ENCODE results near the gene TNFRSF13B.

TNFRSF13B gene

DNA sequence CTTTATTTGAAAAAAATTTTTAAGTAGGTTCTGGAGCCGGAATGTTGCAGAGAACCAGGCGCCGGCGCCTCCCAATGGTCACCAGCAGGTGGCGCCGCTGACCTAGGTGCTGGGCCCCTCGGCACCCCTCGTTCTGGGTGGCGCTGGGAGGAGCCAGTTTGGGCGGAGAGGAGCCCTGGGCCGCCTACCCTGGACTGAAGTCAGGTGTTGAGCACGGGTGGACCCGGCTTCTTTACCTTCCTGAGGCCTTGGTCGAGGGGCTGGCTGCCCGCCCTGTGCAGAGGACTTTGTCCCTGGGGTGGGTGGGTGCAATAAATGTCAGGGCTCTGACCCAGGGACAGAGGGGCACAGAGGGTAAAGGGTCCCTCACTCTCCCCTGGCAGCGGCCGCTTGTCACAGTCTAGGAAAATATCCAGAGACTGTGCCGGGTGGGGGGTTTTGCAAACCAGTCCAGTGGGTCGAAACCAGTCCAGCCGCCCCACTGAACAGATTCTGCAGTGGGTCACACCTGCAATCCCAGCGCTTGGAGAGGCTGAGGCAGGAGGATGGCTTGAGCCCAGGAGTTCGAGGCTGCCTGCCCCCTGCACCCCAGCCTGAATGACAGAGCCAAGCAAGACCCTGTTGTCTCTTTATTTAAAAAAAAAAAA lies 30.1 kb upstream of the TNFRSF13B start:
- TF ChIP-seq RAD21 (IDR thresholded peaks at IDR 0.05; ENCODE audit: low read depth): peak; percentile 98
- TF ChIP-seq NFIC (IDR thresholded peaks at IDR 0.05): no peak
- peak; percentile 32; the same call in 1 of the 2 replicates for TF ChIP-seq TCF12 (IDR thresholded peaks at IDR 0.05; ENCODE audit: low read depth)

DNA sequence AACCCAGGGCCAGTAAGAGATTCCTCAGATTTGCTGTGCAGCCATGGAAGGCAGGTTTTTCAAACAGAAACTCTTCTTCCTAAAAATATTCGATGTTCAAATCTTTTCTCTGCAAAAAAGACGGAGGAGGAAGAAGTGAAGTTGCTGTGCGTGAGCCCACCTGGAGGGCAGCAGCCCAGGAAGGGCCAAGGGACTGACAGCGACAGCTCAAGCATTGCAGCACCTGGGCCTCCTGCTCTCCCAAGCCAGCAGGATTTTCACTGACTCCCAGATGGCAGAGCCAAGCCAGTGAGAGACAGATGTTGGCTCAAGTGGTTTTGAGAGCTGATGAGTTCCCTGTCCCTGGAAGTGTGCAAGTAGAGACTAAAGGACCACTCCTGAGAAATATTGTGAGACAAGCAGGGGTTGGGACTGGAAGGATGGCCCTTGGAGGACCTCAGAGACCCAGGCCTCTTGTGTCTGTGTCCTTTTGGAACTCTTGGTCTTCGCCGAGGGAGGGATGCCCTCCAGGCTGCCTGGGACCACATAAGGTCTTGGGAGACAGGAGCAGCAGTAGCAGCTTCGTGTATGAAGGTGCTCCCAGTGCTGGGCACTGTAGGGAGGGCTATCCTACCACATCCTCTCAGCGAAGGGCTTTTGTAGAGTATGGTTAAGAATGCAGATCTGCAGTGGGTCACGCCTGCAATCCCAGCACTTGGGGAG lies 29.3 kb upstream of the TNFRSF13B start:
- TF ChIP-seq TEAD4 (IDR thresholded peaks at IDR 0.05): no peak
- TF ChIP-seq EGR1 (IDR thresholded peaks at IDR 0.05): no peak
- no peak for TF ChIP-seq ZBTB7A (IDR thresholded peaks at IDR 0.05; ENCODE audit: low read depth)
- TF ChIP-seq, protein P1, sequence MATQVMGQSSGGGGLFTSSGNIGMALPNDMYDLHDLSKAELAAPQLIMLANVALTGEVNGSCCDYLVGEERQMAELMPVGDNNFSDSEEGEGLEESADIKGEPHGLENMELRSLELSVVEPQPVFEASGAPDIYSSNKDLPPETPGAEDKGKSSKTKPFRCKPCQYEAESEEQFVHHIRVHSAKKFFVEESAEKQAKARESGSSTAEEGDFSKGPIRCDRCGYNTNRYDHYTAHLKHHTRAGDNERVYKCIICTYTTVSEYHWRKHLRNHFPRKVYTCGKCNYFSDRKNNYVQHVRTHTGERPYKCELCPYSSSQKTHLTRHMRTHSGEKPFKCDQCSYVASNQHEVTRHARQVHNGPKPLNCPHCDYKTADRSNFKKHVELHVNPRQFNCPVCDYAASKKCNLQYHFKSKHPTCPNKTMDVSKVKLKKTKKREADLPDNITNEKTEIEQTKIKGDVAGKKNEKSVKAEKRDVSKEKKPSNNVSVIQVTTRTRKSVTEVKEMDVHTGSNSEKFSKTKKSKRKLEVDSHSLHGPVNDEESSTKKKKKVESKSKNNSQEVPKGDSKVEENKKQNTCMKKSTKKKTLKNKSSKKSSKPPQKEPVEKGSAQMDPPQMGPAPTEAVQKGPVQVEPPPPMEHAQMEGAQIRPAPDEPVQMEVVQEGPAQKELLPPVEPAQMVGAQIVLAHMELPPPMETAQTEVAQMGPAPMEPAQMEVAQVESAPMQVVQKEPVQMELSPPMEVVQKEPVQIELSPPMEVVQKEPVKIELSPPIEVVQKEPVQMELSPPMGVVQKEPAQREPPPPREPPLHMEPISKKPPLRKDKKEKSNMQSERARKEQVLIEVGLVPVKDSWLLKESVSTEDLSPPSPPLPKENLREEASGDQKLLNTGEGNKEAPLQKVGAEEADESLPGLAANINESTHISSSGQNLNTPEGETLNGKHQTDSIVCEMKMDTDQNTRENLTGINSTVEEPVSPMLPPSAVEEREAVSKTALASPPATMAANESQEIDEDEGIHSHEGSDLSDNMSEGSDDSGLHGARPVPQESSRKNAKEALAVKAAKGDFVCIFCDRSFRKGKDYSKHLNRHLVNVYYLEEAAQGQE (IDR thresholded peaks at IDR 0.05; ENCODE audit: low read depth): no peak
- TF ChIP-seq TAF1 (IDR thresholded peaks at IDR 0.05; ENCODE audit: low read depth): no peak
- TF ChIP-seq EP300 (IDR thresholded peaks at IDR 0.05; ENCODE audit: borderline replicate concordance): no peak
- no peak for TF ChIP-seq TCF12 (IDR thresholded peaks at IDR 0.05; ENCODE audit: low read depth)
- TF ChIP-seq CEBPB (IDR thresholded peaks at IDR 0.05): no peak
- TF ChIP-seq, protein P2, sequence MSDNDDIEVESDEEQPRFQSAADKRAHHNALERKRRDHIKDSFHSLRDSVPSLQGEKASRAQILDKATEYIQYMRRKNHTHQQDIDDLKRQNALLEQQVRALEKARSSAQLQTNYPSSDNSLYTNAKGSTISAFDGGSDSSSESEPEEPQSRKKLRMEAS (IDR thresholded peaks at IDR 0.05): no peak
- no peak for TF ChIP-seq NFIC (IDR thresholded peaks at IDR 0.05)

DNA sequence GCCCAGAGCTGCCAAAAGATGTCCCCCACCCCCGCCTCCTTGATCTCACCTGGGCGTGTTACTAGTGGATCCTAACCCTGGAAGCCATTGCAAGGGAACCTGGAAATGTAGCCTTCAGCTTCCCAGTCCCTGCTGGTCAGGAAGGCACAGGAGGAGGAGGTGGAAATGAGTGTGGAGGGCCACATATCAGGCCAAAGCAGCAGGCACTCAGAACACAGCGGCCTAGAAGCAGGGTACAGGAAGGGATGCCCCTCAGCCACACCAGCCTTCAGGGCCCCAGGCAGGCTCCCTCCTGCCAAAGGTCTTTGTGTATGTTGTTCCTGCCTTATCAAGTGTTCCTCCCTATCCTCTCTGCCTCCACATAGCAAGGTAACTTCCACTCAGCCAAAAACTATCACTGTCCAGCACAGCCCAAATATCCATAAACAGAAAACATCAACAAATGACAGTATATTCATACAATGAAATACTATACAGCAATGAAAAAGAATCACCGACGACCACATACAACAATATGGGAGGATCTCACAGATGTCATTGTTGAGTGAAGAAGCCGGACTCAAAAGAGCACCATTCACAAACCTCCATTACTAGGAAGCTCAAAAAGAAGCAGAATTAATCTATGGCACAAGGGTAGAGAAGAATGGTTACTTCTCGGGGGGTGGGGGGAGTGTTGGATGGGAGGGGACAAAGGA lies 28.2 kb upstream of the TNFRSF13B start:
- TF ChIP-seq NFIC (IDR thresholded peaks at IDR 0.05) (no peak), FOXM1 (IDR thresholded peaks at IDR 0.05; ENCODE audit: borderline replicate concordance, low read depth) (no peak), EP300 (IDR thresholded peaks at IDR 0.05; ENCODE audit: borderline replicate concordance) (no peak), ZBTB7A (IDR thresholded peaks at IDR 0.05; ENCODE audit: low read depth) (no peak), EGR1 (IDR thresholded peaks at IDR 0.05) (no peak), CREB1 (IDR thresholded peaks at IDR 0.05; ENCODE audit: low read depth) (no peak), TCF12 (IDR thresholded peaks at IDR 0.05; ENCODE audit: low read depth) (no peak), CEBPB (IDR thresholded peaks at IDR 0.05) (no peak), RAD21 (IDR thresholded peaks at IDR 0.05; ENCODE audit: low read depth) (no peak), TEAD4 (IDR thresholded peaks at IDR 0.05) (no peak)
- TF ChIP-seq, protein P1 (IDR thresholded peaks at IDR 0.05; ENCODE audit: low read depth): no peak
- TF ChIP-seq, protein P3, sequence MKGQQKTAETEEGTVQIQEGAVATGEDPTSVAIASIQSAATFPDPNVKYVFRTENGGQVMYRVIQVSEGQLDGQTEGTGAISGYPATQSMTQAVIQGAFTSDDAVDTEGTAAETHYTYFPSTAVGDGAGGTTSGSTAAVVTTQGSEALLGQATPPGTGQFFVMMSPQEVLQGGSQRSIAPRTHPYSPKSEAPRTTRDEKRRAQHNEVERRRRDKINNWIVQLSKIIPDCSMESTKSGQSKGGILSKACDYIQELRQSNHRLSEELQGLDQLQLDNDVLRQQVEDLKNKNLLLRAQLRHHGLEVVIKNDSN (IDR thresholded peaks at IDR 0.05): no peak

DNA sequence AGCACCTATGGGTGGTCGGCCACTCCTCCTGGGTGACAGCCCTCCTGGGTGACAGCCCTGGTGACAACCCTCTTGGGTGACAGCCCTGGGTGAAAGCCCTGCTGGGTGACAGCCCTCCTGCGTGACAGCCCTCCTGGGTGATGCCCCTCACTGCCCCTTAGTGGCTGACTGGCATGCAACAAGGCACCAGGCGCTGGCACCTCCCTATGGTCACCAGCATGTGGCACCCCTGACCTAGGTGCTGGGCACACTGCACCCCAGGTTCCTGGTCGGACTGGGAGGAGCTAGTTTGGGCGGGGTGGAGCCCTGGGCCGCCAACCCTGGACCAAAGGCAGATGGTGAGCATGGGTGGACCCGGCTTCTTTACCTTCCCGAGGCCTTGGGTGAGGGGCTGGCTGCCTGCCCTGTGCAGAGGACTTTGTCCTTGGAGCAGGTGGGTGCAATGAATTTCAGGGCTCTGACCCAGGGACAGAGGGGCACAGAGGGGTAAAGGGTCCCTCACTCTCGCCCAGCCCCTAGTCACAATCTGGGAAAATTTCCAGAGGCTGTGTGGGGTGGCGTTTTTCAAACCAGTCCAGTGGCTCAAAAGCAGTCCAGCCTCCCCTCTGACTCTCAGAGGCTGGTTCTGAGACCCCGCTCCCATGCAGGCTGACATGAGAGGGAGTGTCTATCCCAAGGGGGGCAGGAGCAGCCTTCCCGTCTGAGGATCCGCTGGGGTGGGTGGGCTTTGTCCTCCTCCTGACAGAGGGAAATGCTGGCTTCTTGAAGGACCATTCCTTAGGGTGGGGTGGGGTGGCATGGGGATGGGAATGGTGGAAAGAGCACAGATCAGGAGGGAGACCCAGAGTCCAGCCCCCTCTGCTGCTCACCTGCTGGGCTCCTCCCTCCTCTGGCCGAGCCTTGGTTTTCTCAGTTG lies 25.9 kb upstream of the TNFRSF13B start:
- TF ChIP-seq, protein P1 (IDR thresholded peaks at IDR 0.05; ENCODE audit: low read depth): no peak
- TF ChIP-seq RAD21 (IDR thresholded peaks at IDR 0.05; ENCODE audit: low read depth): peak; percentile 57; the same call in 1 of the 2 replicates

Data from Ishikawa (cell line).